Activated T-cell treated with anti-CD3 and anti-CD28 coated beads for 24 hours (primary cell): ENCODE results near the gene PTPRR.

Source experiments
- DNase-seq: peaks from one replicate; pipeline ENCODE4 v3.0.0-alpha.2; 2020; ENCODE audit warnings: low read depth

Gene PTPRR

GRCh38 chr12:70908978-70909377, 11.6 kb downstream of the PTPRR start:
- DNase-seq: no peak

GRCh38 chr12:70907412-70907811, 13.1 kb downstream of the PTPRR start:
- no peak for DNase-seq

- no peak for DNase-seq
Observed at GRCh38 chr12:70895956-70896355, 24.6 kb downstream of the PTPRR start.

GRCh38 chr12:70892593-70892992, 27.9 kb downstream of the PTPRR start:
- no peak for DNase-seq

- no peak for DNase-seq
Observed at GRCh38 chr12:70890895-70891832, 29.4 kb downstream of the PTPRR start.

GRCh38 chr12:70885956-70886355, 34.6 kb downstream of the PTPRR start:
- DNase-seq: no peak

- no peak for DNase-seq
Observed at GRCh38 chr12:70883855-70884254, 36.7 kb downstream of the PTPRR start.

GRCh38 chr12:70880744-70881143, 39.8 kb downstream of the PTPRR start:
- no peak for DNase-seq

GRCh38 chr12:70876952-70877351, 43.6 kb downstream of the PTPRR start:
- no peak for DNase-seq

- no peak for DNase-seq
Observed at GRCh38 chr12:70875628-70876027, 44.9 kb downstream of the PTPRR start.

GRCh38 chr12:70854881-70855568, 65.5 kb downstream of the PTPRR start:
- no peak for DNase-seq

GRCh38 chr12:70854138-70854537, 66.4 kb downstream of the PTPRR start:
- DNase-seq: no peak

GRCh38 chr12:70853326-70853725, 67.2 kb downstream of the PTPRR start:
- no peak for DNase-seq

- no peak for DNase-seq
Observed at GRCh38 chr12:70852416-70853150, 68.0 kb downstream of the PTPRR start.

- DNase-seq: no peak
Observed at GRCh38 chr12:70849265-70849960, 71.1 kb downstream of the PTPRR start.

- no peak for DNase-seq
Observed at GRCh38 chr12:70847871-70848270, 72.7 kb downstream of the PTPRR start.

- no peak for DNase-seq
Observed at GRCh38 chr12:70845268-70845667, 75.3 kb downstream of the PTPRR start.

GRCh38 chr12:70843363-70843762, 77.2 kb downstream of the PTPRR start:
- DNase-seq: no peak

GRCh38 chr12:70842942-70843341, 77.6 kb downstream of the PTPRR start:
- no peak for DNase-seq

GRCh38 chr12:70842136-70842535, 78.4 kb downstream of the PTPRR start:
- DNase-seq: no peak

GRCh38 chr12:70840656-70841350, 79.7 kb downstream of the PTPRR start:
- no peak for DNase-seq
